Smooth muscle cell (in vitro differentiated cells): ENCODE data around the gene GJA5. TPM values are rescaled to one million over a fixed set of nuclear protein-coding genes. Genes with fewer than 3 reads are reported as not detected.

Experiments used
- DNase-seq: peaks from one replicate; lab custom pipeline; 2025; ENCODE audit not compliant: unreplicated experiment; lab: John Stamatoyannopoulos, UW
- H2AFZ ChIP-seq: fragments of 200-600 bp; sonication (generic); 2 replicates; pipeline ENCODE4 v1.6.0; 2016; ENCODE audit warnings: antibody characterized with exemption, low read depth, mild to moderate bottlenecking
- H3F3A ChIP-seq: fragments of 200-600 bp; sonication (generic); 2 replicates; pipeline ENCODE4 v1.6.0; 2017; ENCODE audit warnings: antibody characterized with exemption, low read depth
- H3K27ac ChIP-seq: fragments of 200-600 bp; sonication (generic); 2 replicates; pipeline ENCODE4 v1.5.1; 2016; ENCODE audit warnings: low read depth, mild to moderate bottlenecking
- H3K27me3 ChIP-seq: fragments of 200-600 bp; sonication (generic); 2 replicates; pipeline ENCODE4 v1.6.1; 2016; ENCODE audit warnings: low read depth, mild to moderate bottlenecking
- H3K36me3 ChIP-seq: fragments of 200-600 bp; sonication (generic); 2 replicates; pipeline ENCODE4 v1.5.1; 2016; ENCODE audit warnings: low read depth
- H3K4me1 ChIP-seq: fragments of 200-600 bp; sonication (generic); 2 replicates; pipeline ENCODE4 v1.5.1; 2016; ENCODE audit warnings: low read depth
- H3K4me2 ChIP-seq: fragments of 200-600 bp; sonication (generic); 2 replicates; pipeline ENCODE4 v1.6.0; 2016; ENCODE audit warnings: mild to moderate bottlenecking
- H3K4me3 ChIP-seq: fragments of 200-600 bp; sonication (generic); 2 replicates; pipeline ENCODE4 v1.5.1; 2016; ENCODE audit warnings: mild to moderate bottlenecking
- H3K79me2 ChIP-seq: fragments of 200-600 bp; sonication (generic); 2 replicates; pipeline ENCODE4 v1.6.0; 2016; ENCODE audit warnings: low read depth, mild to moderate bottlenecking
- H3K9ac ChIP-seq: fragments of 200-600 bp; sonication (generic); 2 replicates; pipeline ENCODE4 v1.6.0; 2016; ENCODE audit warnings: low read depth
- H3K9me3 ChIP-seq: fragments of 200-600 bp; sonication (generic); replicated peaks from 2 replicates; pipeline ENCODE4 v1.5.1; 2016; ENCODE audit warnings: low read depth
- H4K20me1 ChIP-seq: fragments of 200-600 bp; sonication (generic); 2 replicates; pipeline ENCODE4 v1.6.0; 2016; ENCODE audit warnings: low read depth
- CTCF ChIP-seq: fragments of 200-600 bp; sonication (generic); IDR thresholded peaks from 2 replicates; pipeline ENCODE4 v1.5.1; 2017; ENCODE audit warnings: borderline replicate concordance, mild to moderate bottlenecking, antibody characterized with exemption; ENCODE audit not compliant: insufficient read depth, poor library complexity, severe bottlenecking
- WGBS: methylation state at CpG from one replicate; pipeline ENCODE4 v1.1.7; 2016; ENCODE audit warnings: low lambda C conversion rate; 5-methylcytosine and 5-hydroxymethylcytosine counted together
- polyA plus RNA-seq: library from polyadenylated mRNA; unstranded; fragments of >200 nt; fragmentation: Nextera tagmentation; extraction: Ambion mirVana; gene quantifications from 2 replicates; pipeline ENCODE4 v1.2.1, GENCODE V29; 2016
- total RNA-seq: library from RNA; depleted of rRNA; stranded (reverse); fragments of >200 nt; gene quantifications from 2 replicates; pipeline ENCODE4 v1.2.3, GENCODE V29; 2014

GJA5 gene
- total and polyA plus RNA-seq, 2 experiments from 2014 or later, result 0.18 to 2.8 TPM

DNA sequence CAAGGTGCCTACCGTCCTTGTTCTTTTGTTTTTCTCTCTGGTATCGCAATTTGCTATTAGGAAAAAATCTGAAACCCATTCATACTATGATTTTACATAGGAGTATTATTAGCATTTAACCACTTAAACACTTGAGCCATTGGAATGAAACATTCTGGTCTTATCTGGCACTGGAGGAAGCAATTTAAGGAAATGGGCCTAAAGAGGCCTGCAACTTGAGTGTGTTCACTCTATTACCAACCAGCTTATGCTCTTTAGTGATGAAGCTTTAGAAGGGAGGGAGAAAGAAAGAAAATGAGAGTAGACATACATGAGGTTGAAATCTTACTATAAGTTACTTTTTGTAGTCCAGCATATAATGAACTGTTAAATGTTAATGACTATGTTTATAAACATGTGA, 5.7 kb downstream of the GJA5 start:
- TF ChIP-seq CTCF, result no peak
- H2AFZ ChIP-seq, result no peak overlapping the region
- no peaks in the 10 kb centered on the region for H3K79me2 ChIP-seq
- no peak for DNase-seq
- no peak overlapping the region for H3K9ac ChIP-seq
- H3K9me3 ChIP-seq, result no peaks in the 10 kb centered on the region
- H3K36me3 ChIP-seq, result no peaks in the 10 kb centered on the region
- no peaks in the 10 kb centered on the region for H4K20me1 ChIP-seq
- no peaks in the 10 kb centered on the region for H3K4me1 ChIP-seq
- no peaks in the 10 kb centered on the region for H3F3A ChIP-seq
- no peaks in the 10 kb centered on the region for H3K27me3 ChIP-seq
- WGBS, result 80% methylated on average over 2 of the region's 2 CpGs
- H3K4me2 ChIP-seq, result no peak overlapping the region
- no peak overlapping the region for H3K4me3 ChIP-seq
- no peak overlapping the region for H3K27ac ChIP-seq

- Histone ChIP-seq H4K20me1 (no peaks in the 10 kb centered on the region), H3K4me1 (no peaks in the 10 kb centered on the region), H3K36me3 (no peaks in the 10 kb centered on the region), H3K4me2 (no peak overlapping the region), H3K79me2 (no peaks in the 10 kb centered on the region), H3K27me3 (no peaks in the 10 kb centered on the region), H3F3A (no peaks in the 10 kb centered on the region), H2AFZ (no peak overlapping the region), H3K27ac (no peak overlapping the region), H3K9ac (no peak overlapping the region), H3K4me3 (no peak overlapping the region), H3K9me3 (no peaks in the 10 kb centered on the region)
- DNase-seq, result no peak
- TF ChIP-seq CTCF, result no peak
- 64% methylated on average over 3 of the region's 3 CpGs for WGBS
Measured at GRCh38 chr1:147753081-147753480, 7.3 kb downstream of the GJA5 start.

GRCh38 chr1:147752511-147752910, 7.9 kb downstream of the GJA5 start:
- Histone ChIP-seq H3K4me3 (no peak overlapping the region), H3K36me3 (no peaks in the 10 kb centered on the region), H4K20me1 (no peaks in the 10 kb centered on the region), H3K9ac (no peak overlapping the region), H2AFZ (no peak overlapping the region), H3K27me3 (no peaks in the 10 kb centered on the region), H3K4me2 (no peak overlapping the region), H3K4me1 (no peaks in the 10 kb centered on the region), H3K27ac (no peak overlapping the region), H3F3A (no peaks in the 10 kb centered on the region), H3K9me3 (no peaks in the 10 kb centered on the region), H3K79me2 (no peaks in the 10 kb centered on the region)
- 76% methylated on average over 7 of the region's 7 CpGs for WGBS
- no peak for DNase-seq
- TF ChIP-seq CTCF, result no peak

DNA sequence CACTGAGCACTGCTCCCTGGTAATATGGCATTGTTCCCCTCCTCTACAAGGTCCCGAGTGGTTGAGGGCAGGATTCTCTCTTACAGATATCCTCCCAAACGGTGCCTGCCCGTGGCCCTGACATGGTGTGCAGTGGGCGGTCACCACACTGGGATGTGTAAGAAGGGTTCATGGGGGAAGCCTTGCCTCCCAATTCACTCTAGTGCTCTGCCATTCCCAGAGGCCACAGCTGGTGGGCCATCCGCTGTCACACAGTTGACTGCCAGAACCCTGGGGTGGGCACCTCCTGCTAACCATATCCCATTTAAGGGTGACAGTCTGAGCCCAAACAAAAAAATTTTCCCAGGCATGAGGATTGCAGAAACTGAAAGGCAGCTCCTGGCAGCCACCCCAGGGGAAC, 9.1 kb downstream of the GJA5 start:
- Histone ChIP-seq H3K4me3 (no peak overlapping the region), H3K27ac (no peak overlapping the region), H3K9me3 (no peaks in the 10 kb centered on the region), H3K4me1 (no peaks in the 10 kb centered on the region), H3K36me3 (no peaks in the 10 kb centered on the region), H3K9ac (no peak overlapping the region), H3F3A (no peaks in the 10 kb centered on the region), H3K27me3 (no peaks in the 10 kb centered on the region), H3K4me2 (no peak overlapping the region), H4K20me1 (no peaks in the 10 kb centered on the region), H2AFZ (no peak overlapping the region), H3K79me2 (no peaks in the 10 kb centered on the region)
- TF ChIP-seq CTCF, result no peak
- WGBS, result 93% methylated on average over 5 of the region's 5 CpGs
- DNase-seq, result no peak
